ENCODE data around the gene PDE4B. TPM values are rescaled to one million over a fixed set of nuclear protein-coding genes. Genes with fewer than 3 reads are reported as not detected.

PDE4B gene
- polyA plus RNA-seq, 2 of the 4 experiments (the other 2 are of a cell fraction): 20.2 to 56.8 TPM

GRCh38 chr1:66083003-66083402 lies 290.3 kb downstream of the PDE4B start:
- ATAC-seq: no peak
- Histone ChIP-seq H3K9me3 (no peaks in the 10 kb centered on the region), H3K4me3 (no peak overlapping the region), H3K27ac (no peak overlapping the region), H3K4me2 (no peak overlapping the region), H3K4me1 (no peaks in the 10 kb centered on the region)
- no peak for FAIRE-seq
- 80% methylated on average over 3 of the region's 3 CpGs for WGBS (ENCODE audit: missing lambda C conversion rate)
- no peak for DNase-seq (ENCODE audit: low read depth in 1 of 2, low spot score in 1 of 2)
- CTCF ChIA-PET: no interaction called here
- TF ChIP-seq ZNF302 (CRISPR knock-in tag; IDR thresholded peaks at IDR 0.05) (no peak), CEBPB (IDR thresholded peaks at IDR 0.05) (no peak), MYC (IDR thresholded peaks at IDR 0.05; ENCODE audit: borderline replicate concordance, low read length) (no peak), CBX2 (IDR thresholded peaks at IDR 0.05; ENCODE audit: borderline replicate concordance, low read depth) (no peak)
- POLR2A ChIA-PET: no interaction called here

GRCh38 chr1:66084442-66084841 lies 291.7 kb downstream of the PDE4B start:
- POLR2A ChIA-PET: no interaction called here
- CTCF ChIA-PET: no interaction called here
- H3K4me1 ChIP-seq: 0 out of 3 replicates have a peak, but pooled peaks cover 7% of the 10 kb centered on the region
- ATAC-seq: peak in 1 of 2 experiments; percentile 55; a peak in 3 of 6 replicates
- DNase-seq (ENCODE audit: low read depth in 1 of 2, low spot score in 1 of 2): no peak
- TF ChIP-seq RFX5 (IDR thresholded peaks at IDR 0.05) (no peak), POLR2A (IDR thresholded peaks at IDR 0.05; ENCODE audit: low read length) (no peak), NPAS2 (CRISPR knock-in tag; IDR thresholded peaks at IDR 0.05; ENCODE audit: borderline replicate concordance) (no peak), EHF (CRISPR knock-in tag; IDR thresholded peaks at IDR 0.05) (no peak), RAD21 (conservative IDR thresholded peaks at IDR 0.05 in 1 of 2, IDR thresholded peaks at IDR 0.05 in 1 of 2) (no peak), ESRRA (IDR thresholded peaks at IDR 0.05; ENCODE audit: borderline replicate concordance, low read length) (no peak), MAFK (IDR thresholded peaks at IDR 0.05; ENCODE audit: partially characterized antibody) (no peak), BCL3 (IDR thresholded peaks at IDR 0.05) (no peak), MYC (IDR thresholded peaks at IDR 0.05; ENCODE audit: borderline replicate concordance, low read length) (no peak), HDAC2 (IDR thresholded peaks at IDR 0.05) (no peak), EP300 (IDR thresholded peaks at IDR 0.05) (no peak), RNF2 (IDR thresholded peaks at IDR 0.05; ENCODE audit: borderline replicate concordance, low read depth) (no peak), PBX3 (IDR thresholded peaks at IDR 0.05) (no peak), ZFP36 (IDR thresholded peaks at IDR 0.05; ENCODE audit: borderline replicate concordance, partially characterized antibody) (no peak), FOSL2 (IDR thresholded peaks at IDR 0.05) (no peak), FOSL2 (CRISPR knock-in tag; IDR thresholded peaks at IDR 0.05) (no peak)
- H3K9me3 ChIP-seq: no peaks in the 10 kb centered on the region
- no peak for FAIRE-seq
- no peak overlapping the region for H3K4me3 ChIP-seq
- no peak overlapping the region for H3K27ac ChIP-seq
- H3K4me2 ChIP-seq: no peak overlapping the region

DNA sequence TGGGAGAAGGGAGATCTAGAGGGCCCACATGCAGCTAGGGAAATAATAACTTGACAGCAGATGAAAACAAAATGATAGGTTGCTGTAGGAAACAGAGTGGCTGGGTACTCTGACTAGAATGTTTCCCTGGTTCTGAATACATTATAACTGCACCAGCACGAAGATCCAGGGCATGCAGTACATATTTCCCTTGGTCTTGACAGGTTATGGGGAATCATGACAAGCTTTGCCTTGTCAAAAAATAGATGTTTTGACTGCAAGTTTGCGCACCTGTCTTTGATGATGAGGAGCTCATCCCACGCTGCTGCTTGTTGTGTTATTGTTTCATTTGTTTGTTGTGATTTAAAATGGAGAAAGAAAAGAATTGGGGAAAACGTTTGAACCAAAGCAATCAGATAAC lies 292.9 kb downstream of the PDE4B start:
- Histone ChIP-seq H3K4me1 (0 out of 3 replicates have a peak, but pooled peaks cover 7% of the 10 kb centered on the region), H3K4me2 (no peak overlapping the region), H3K9me3 (no peaks in the 10 kb centered on the region), H3K27ac (no peak overlapping the region), H3K4me3 (no peak overlapping the region)
- 60% methylated on average over 4 of the region's 4 CpGs for WGBS (ENCODE audit: missing lambda C conversion rate)
- DNase-seq (ENCODE audit: low read depth in 1 of 2, low spot score in 1 of 2) (no peak), ATAC-seq (no peak), FAIRE-seq (no peak)
- POLR2A ChIA-PET: no interaction called here
- TF ChIP-seq MAX (IDR thresholded peaks at IDR 0.05) (no peak), RNF2 (IDR thresholded peaks at IDR 0.05; ENCODE audit: borderline replicate concordance, low read depth) (no peak), HOXA7 (CRISPR knock-in tag; IDR thresholded peaks at IDR 0.05) (no peak), USF2 (IDR thresholded peaks at IDR 0.05) (no peak), HOXB5 (CRISPR knock-in tag; IDR thresholded peaks at IDR 0.05) (no peak), ATOH8 (CRISPR knock-in tag; IDR thresholded peaks at IDR 0.05; ENCODE audit: low read depth) (no peak)
- CTCF ChIA-PET: interaction anchor here (1.0 to 1.4 kb wide), 2 partner anchors 157 kb away, joined by 3 to 4 read pairs; no protein-coding TSS in a partner anchor

Measured in A549 (cell line).